Fibroblast of pulmonary artery (primary cell): ENCODE data around the gene LPP.

Source experiments
- DNase-seq: peaks from one replicate; pipeline ENCODE4 v3.0.0-alpha.2; 2010; ENCODE audit warnings: low read depth
- H3K4me3 ChIP-seq: replicated peaks from 2 replicates; pipeline ENCODE4 v1.5.1; 2011; ENCODE audit warnings: low read depth, mild to moderate bottlenecking, control low read depth, low read length, moderate library complexity
- CTCF ChIP-seq: IDR thresholded peaks from 2 replicates; pipeline ENCODE4 v1.5.1; 2011; ENCODE audit warnings: mild to moderate bottlenecking, control low read depth, low read length, inconsistent platforms; ENCODE audit errors: missing control alignments

LPP gene

GRCh38 chr3:188217726-188218125, 63.8 kb downstream of the LPP start:
- TF ChIP-seq CTCF = no peak
- no peak overlapping the region for H3K4me3 ChIP-seq
- DNase-seq = no peak

DNA sequence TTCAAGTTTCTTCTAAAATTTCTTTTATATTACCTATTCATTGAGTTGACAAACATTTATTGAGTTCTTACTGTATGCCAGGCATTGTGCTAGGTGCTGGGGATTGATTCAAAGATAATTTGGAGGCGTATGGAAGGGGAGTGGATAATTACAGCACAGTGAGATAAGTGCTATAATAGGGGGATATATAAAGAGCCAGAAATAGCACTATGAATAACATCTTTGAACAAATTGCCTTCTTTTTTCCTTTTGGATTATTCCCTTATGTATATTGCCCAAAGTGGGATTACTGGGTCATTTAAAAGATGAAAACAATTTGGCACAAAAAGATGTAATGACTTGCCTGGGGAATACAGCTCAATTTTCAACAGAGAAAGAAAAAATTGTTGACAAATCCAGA, 64.6 kb downstream of the LPP start:
- no peak overlapping the region for H3K4me3 ChIP-seq
- TF ChIP-seq CTCF = no peak
- DNase-seq = no peak

GRCh38 chr3:188219147-188219546, 65.2 kb downstream of the LPP start:
- no peak overlapping the region for H3K4me3 ChIP-seq
- no peak for DNase-seq
- TF ChIP-seq CTCF = no peak

DNA sequence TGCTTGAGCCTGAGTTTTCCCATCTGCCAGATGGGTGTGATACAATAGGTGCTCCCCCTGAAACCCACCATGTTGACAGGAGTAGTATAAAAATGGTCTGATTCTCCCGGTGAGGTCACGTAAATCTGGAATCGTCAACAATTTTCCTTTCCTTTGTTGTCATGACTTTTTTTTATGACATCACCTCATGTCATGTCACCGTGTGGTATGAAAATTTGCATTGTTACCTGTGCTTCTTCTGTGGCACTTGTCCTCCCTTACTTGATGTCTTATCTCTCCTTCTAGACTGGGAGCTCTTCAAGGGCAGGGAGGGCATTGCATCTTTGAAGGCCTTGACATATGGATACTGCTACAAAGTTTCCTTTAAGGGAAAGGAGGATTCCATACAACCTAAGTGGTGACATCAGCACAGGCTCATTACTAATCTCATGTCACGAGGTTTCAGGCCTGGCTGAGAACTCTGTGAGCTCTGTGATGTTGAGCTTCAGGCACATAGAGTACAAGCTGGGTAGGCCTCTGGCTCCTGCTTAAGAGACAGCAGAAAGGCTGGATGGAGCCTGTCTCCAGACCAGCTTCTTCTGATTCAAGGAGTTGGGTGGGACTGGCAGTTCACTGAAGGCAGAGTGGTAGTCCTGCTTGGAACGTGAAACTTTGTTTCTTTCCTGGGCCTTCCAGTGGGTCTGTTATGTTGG, 66.3 kb downstream of the LPP start:
- peak; percentile 50 for DNase-seq
- H3K4me3 ChIP-seq = no peak overlapping the region
- TF ChIP-seq CTCF = no peak

GRCh38 chr3:188220988-188221818, 67.2 kb downstream of the LPP start:
- H3K4me3 ChIP-seq = no peak overlapping the region

GRCh38 chr3:188223936-188224335, 70.0 kb downstream of the LPP start:
- no peak overlapping the region for H3K4me3 ChIP-seq
- no peak for DNase-seq
- TF ChIP-seq CTCF = no peak

More at GRCh38 chr3:188220988-188221818, 67.2 kb downstream of the LPP start:
- peak; percentile 67 for DNase-seq
- TF ChIP-seq CTCF = no peak
